Adrenal gland (tissue), 5 donors: ENCODE measurements around the gene CFAP77.

Experiments
- CTCF ChIP-seq, 6 experiments: fragments of 450-650 bp in 4 of 6; fragments of 200-600 bp in 2 of 6; sonication (generic) in 1 of 6; IDR thresholded peaks; 1 replicate in 5 of 6; 2 replicates in 1 of 6; pipeline versions ENCODE4 v1.5.1 to v1.8.0; 2016 to 2021; ENCODE audit warnings: antibody characterized with exemption in 6 of 6, mild to moderate bottlenecking in 2 of 6, moderate library complexity in 1 of 6
- POLR2A ChIP-seq, 2 donors: fragments of 450-650 bp; IDR thresholded peaks; one replicate each; pipeline ENCODE4 v1.6.1; 2017; ENCODE audit warnings: antibody characterized with exemption in 2 of 2, mild to moderate bottlenecking in 2 of 2, moderate library complexity in 1 of 2
- donor health status: DM: no; HTN: no; CAD: no.

- TF ChIP-seq CTCF (IDR thresholded peaks at IDR 0.05) (no peak), POLR2A (IDR thresholded peaks at IDR 0.05) (no peak)
Observed at GRCh38 chr9:132465131-132465635, 55.2 kb downstream of the CFAP77 start.
